Uterine smooth muscle cell (primary cell): ENCODE measurements around the gene PRDM1. TPM values are rescaled to one million over a fixed set of nuclear protein-coding genes. Genes with fewer than 3 reads are reported as not detected.

Experiments used
- total RNA-seq: library from RNA; depleted of rRNA; stranded (reverse); fragments of >200 nt; gene quantifications from 2 replicates; pipeline ENCODE4 v1.2.3, GENCODE V29; 2014

The PRDM1 gene
- 3.3 and 3.4 TPM in 2 replicates for total RNA-seq

GRCh38 chr6:106085984-106086813 lies at the start of gene PRDM1:
TSS of gene PRDM1 (plus strand) at chr6:106086336. CDS start at chr6:106086554, 218 bp downstream.

Other genes starting within 250 kb of the PRDM1 start
- 54.0 and 59.0 TPM in 2 replicates for gene ATG5, start 239.4 kb downstream of the PRDM1 start, total RNA-seq